NB4 (cell line): ENCODE data around the gene CASQ2.

Experiments
- DNase-seq: peaks from one replicate; pipeline ENCODE4 v3.0.0; 2010; ENCODE audit warnings: low read depth
- H3K4me3 ChIP-seq: one replicate; pipeline ENCODE4 v1.5.1; 2011; ENCODE audit warnings: mild to moderate bottlenecking, low read depth, low read length, moderate library complexity
- MAX ChIP-seq: IDR thresholded peaks from 2 replicates; pipeline ENCODE4 v1.6.1; 2011; ENCODE audit warnings: low read depth, low read length
- MYC ChIP-seq: IDR thresholded peaks from 2 replicates; pipeline ENCODE4 v1.6.1; 2011; ENCODE audit warnings: low read depth, low read length
- POLR2A ChIP-seq: IDR thresholded peaks from 2 replicates; pipeline ENCODE4 v1.6.1; 2011; ENCODE audit warnings: mild to moderate bottlenecking; ENCODE audit not compliant: insufficient read length; ENCODE audit errors: extremely low read depth
- TF ChIP-seq, protein P1 (sequence below): IDR thresholded peaks from one replicate; pipeline ENCODE4 v1.5.1; 2012; ENCODE audit warnings: low read depth, low read length

CASQ2 gene

DNA sequence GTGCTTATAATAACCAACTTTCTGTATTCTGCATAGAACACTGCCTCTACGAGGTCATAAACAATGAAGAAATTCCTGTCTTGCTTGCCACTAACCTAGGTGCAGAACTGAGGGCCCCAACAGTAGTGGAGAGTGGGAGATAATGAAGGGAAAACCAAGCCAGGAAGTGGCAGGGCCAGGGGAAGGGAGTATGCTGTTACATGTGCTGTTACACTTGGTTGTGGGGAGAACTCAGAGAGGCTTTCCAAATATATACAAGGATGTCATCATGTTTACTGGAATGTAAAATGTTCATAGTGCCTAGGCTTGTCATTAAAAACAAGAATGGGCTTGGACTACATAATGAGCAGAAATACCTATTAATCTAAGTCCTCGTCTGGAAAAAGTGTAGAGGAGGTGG, 41.3 kb upstream of the CASQ2 start:
- peak; percentile 43 for DNase-seq
- TF ChIP-seq, protein P1, sequence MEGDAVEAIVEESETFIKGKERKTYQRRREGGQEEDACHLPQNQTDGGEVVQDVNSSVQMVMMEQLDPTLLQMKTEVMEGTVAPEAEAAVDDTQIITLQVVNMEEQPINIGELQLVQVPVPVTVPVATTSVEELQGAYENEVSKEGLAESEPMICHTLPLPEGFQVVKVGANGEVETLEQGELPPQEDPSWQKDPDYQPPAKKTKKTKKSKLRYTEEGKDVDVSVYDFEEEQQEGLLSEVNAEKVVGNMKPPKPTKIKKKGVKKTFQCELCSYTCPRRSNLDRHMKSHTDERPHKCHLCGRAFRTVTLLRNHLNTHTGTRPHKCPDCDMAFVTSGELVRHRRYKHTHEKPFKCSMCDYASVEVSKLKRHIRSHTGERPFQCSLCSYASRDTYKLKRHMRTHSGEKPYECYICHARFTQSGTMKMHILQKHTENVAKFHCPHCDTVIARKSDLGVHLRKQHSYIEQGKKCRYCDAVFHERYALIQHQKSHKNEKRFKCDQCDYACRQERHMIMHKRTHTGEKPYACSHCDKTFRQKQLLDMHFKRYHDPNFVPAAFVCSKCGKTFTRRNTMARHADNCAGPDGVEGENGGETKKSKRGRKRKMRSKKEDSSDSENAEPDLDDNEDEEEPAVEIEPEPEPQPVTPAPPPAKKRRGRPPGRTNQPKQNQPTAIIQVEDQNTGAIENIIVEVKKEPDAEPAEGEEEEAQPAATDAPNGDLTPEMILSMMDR = no peak
- TF ChIP-seq POLR2A (no peak), MAX (no peak), MYC (no peak)
- H3K4me3 ChIP-seq = no peak overlapping the region

DNA sequence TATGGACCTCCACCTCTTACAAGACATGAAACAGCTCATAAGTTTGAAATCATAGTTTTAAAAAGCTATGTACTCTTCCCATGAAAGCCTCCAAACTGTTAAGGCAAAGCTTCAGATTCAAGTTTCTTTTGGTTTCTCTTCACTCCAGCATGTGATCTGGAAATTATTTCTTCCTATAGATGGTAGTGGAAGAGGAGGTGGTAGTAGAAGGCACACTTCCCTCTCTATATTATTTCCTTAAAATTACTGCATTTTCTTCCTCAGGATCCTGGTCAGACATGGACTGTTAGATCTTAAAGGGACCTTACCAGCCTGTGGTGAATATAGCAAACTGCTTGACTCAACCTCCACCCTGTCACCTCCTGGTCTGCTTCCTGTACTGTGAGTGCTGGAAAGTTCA, 40.6 kb upstream of the CASQ2 start:
- no peak overlapping the region for H3K4me3 ChIP-seq
- DNase-seq = no peak

GRCh38 chr1:115807723-115808122, 39.2 kb upstream of the CASQ2 start:
- TF ChIP-seq MYC = peak; percentile 8; the same call in 1 of the 2 replicates
- TF ChIP-seq, protein P1 = peak; percentile 67
- TF ChIP-seq POLR2A = no peak
- TF ChIP-seq MAX = no peak
- DNase-seq = peak; percentile 86
- no peak overlapping the region for H3K4me3 ChIP-seq

More for the DNA sequence above, 40.6 kb upstream of the CASQ2 start:
- TF ChIP-seq MAX (no peak), MYC (no peak), POLR2A (no peak)
- TF ChIP-seq, protein P1 = no peak

DNA sequence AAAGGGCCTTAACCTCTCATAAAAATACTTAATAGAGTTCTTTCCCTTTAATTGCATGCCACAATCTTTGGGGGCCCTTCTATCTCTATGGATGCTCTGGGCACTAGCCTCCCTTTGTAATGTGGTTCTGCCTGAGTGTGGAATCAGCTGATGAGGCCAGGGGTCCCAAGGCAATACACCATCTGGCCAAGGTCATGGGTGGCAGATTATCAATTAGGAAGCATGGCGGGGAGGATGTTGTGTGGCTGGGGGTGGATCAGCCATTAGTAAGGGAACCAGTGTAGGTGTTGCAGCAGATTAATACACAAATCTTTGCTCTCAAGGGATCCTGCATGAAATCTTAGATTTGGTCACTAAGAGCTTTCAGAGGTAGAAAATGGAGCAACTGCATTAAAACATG, 37.1 kb upstream of the CASQ2 start:
- H3K4me3 ChIP-seq = no peak overlapping the region
- TF ChIP-seq MAX (no peak), MYC (no peak), POLR2A (no peak)
- TF ChIP-seq, protein P1 = no peak
- DNase-seq = no peak

DNA sequence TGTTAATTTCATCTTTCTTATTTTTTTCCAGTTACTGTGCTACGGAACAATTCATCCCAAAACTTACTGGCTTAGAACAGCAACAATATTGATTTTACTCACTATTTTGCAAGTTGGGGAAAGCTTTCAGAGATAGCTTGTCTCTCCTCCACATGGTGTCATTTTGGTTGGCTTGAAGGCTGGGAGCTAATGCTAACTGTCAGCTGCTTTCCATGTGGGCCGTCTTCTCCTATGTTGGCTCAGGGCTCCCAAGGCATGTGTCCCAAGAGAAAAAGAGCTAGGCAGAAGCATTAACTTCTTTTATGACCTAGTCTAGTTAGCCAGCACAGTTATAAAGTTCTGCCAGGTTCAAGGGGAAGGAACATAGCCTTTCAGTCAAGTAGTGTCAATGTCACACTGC, 33.9 kb upstream of the CASQ2 start:
- TF ChIP-seq MAX = no peak
- no peak for DNase-seq
- H3K4me3 ChIP-seq = no peak overlapping the region

GRCh38 chr1:115797486-115797885, 29.0 kb upstream of the CASQ2 start:
- no peak overlapping the region for H3K4me3 ChIP-seq
- TF ChIP-seq MAX = no peak
- TF ChIP-seq, protein P1 = no peak
- TF ChIP-seq POLR2A = no peak
- TF ChIP-seq MYC = no peak
- DNase-seq = no peak
